ENCODE data around the gene DPP6.

The DPP6 gene

DNA sequence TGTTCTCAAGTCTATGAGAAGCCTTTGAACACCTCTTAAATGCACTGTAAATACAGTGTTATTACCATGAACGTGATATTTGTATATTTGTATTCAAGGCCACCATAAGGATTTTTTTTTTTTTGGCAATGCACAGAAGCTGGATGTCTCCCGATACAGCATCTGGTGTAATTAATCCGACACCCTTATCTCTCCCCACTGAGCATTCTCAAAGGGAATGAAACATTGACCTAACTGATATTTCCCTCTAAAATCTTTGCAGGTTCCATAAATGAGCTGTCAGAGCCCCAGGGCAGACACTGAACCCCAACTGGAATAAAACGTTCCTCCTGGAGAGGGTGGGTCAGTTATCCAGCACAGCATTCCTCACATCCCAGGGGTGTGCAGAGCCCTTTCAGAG is 634.1 kb downstream of the DPP6 start:
- DNase-seq (ENCODE audit: low read depth) = no peak
- H3K4me3 ChIP-seq (ENCODE audit: low read depth, low read length) = no peak overlapping the region
- no peak for TF ChIP-seq POLR2A (IDR thresholded peaks at IDR 0.05; ENCODE audit: extremely low read depth, insufficient read length)
- TF ChIP-seq CTCF (IDR thresholded peaks at IDR 0.05; ENCODE audit: low read depth, low read length) = no peak
- TF ChIP-seq, protein P1, sequence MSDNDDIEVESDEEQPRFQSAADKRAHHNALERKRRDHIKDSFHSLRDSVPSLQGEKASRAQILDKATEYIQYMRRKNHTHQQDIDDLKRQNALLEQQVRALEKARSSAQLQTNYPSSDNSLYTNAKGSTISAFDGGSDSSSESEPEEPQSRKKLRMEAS (IDR thresholded peaks at IDR 0.05; ENCODE audit: low read depth, low read length) = no peak
- no peak for TF ChIP-seq MYC (IDR thresholded peaks at IDR 0.05; ENCODE audit: low read depth, low read length)

DNA sequence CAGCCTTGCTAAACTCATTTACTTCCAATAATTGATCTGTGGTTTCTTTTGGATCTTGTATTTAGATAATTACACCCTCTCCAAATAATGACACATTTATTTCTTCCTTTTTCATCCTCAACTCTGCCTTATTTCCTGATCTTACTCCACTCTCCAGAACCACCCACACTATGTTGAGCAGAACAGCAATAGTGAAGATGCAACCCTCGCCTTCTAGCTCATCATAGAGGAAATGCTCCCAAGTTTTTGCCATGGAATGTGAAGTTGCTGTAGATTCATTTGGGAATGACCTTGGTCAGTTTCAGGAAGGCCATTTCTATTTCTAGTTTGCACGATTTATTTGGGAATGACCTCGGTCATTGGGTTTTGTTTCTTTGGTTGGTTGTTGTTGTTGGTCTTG is 636.8 kb downstream of the DPP6 start:
- H3K4me3 ChIP-seq (ENCODE audit: low read depth, low read length) = no peak overlapping the region
- DNase-seq (ENCODE audit: low read depth) = no peak
- no peak for TF ChIP-seq POLR2A (IDR thresholded peaks at IDR 0.05; ENCODE audit: extremely low read depth, insufficient read length)
- no peak for TF ChIP-seq MYC (IDR thresholded peaks at IDR 0.05; ENCODE audit: low read depth, low read length)
- TF ChIP-seq CTCF (IDR thresholded peaks at IDR 0.05; ENCODE audit: low read depth, low read length) = no peak
- TF ChIP-seq, protein P1 (IDR thresholded peaks at IDR 0.05; ENCODE audit: low read depth, low read length) = no peak

- no peak overlapping the region for H3K4me3 ChIP-seq (ENCODE audit: low read depth, low read length)
- TF ChIP-seq CTCF (IDR thresholded peaks at IDR 0.05; ENCODE audit: low read depth, low read length) (no peak), MYC (IDR thresholded peaks at IDR 0.05; ENCODE audit: low read depth, low read length) (no peak), POLR2A (IDR thresholded peaks at IDR 0.05; ENCODE audit: extremely low read depth, insufficient read length) (no peak)
- TF ChIP-seq, protein P1 (IDR thresholded peaks at IDR 0.05; ENCODE audit: low read depth, low read length) = no peak
- DNase-seq (ENCODE audit: low read depth) = no peak
These were observed 638.2 kb downstream of the DPP6 start for GRCh38 chr7:154690411-154690810.

- TF ChIP-seq CTCF (IDR thresholded peaks at IDR 0.05; ENCODE audit: low read depth, low read length) = peak; percentile 19
- TF ChIP-seq, protein P1 (IDR thresholded peaks at IDR 0.05; ENCODE audit: low read depth, low read length) = no peak
- no peak for TF ChIP-seq MYC (IDR thresholded peaks at IDR 0.05; ENCODE audit: low read depth, low read length)
- TF ChIP-seq POLR2A (IDR thresholded peaks at IDR 0.05; ENCODE audit: extremely low read depth, insufficient read length) = no peak
- no peak overlapping the region for H3K4me3 ChIP-seq (ENCODE audit: low read depth, low read length)
- no peak for DNase-seq (ENCODE audit: low read depth)
These were observed 641.5 kb downstream of the DPP6 start for GRCh38 chr7:154693661-154694060.

- DNase-seq (ENCODE audit: low read depth) = no peak
- H3K4me3 ChIP-seq (ENCODE audit: low read depth, low read length) = no peak overlapping the region
- TF ChIP-seq MYC (IDR thresholded peaks at IDR 0.05; ENCODE audit: low read depth, low read length) = no peak
- TF ChIP-seq, protein P1 (IDR thresholded peaks at IDR 0.05; ENCODE audit: low read depth, low read length) = no peak
- no peak for TF ChIP-seq POLR2A (IDR thresholded peaks at IDR 0.05; ENCODE audit: extremely low read depth, insufficient read length)
- no peak for TF ChIP-seq CTCF (IDR thresholded peaks at IDR 0.05; ENCODE audit: low read depth, low read length)
These were observed 643.6 kb downstream of the DPP6 start for GRCh38 chr7:154695836-154696235.

DNA sequence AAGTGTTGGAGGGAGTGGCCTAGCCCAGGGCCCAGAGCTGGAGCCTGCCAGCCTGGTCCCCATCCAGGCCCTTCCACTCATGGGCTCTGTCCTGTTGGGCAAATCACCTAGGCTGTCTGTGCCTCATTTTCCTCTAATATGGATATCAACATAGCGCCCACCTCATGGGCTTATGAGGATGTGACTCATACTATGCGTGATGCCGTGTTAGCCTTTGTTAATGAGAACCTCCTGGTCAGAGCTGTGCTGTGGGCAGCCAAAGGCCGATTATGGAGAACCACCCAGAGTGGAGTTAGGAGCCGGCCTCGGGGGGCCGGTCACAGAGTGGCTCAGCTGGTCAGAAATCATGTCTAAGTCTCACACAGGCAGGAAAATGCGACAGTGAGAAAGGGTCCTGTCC is 644.4 kb downstream of the DPP6 start:
- TF ChIP-seq POLR2A (IDR thresholded peaks at IDR 0.05; ENCODE audit: extremely low read depth, insufficient read length) (no peak), CTCF (IDR thresholded peaks at IDR 0.05; ENCODE audit: low read depth, low read length) (no peak), MYC (IDR thresholded peaks at IDR 0.05; ENCODE audit: low read depth, low read length) (no peak)
- TF ChIP-seq, protein P1 (IDR thresholded peaks at IDR 0.05; ENCODE audit: low read depth, low read length) = no peak
- DNase-seq (ENCODE audit: low read depth) = no peak
- no peak overlapping the region for H3K4me3 ChIP-seq (ENCODE audit: low read depth, low read length)
